ENCODE data around the gene DIP2A. TPM values are rescaled to one million over a fixed set of nuclear protein-coding genes. Genes with fewer than 3 reads are reported as not detected.
"Not testable (repeated sequence)": the region's sequence is repeated elsewhere in the genome, so short reads cannot be mapped to it uniquely, and the experiment has no call there.

Gene DIP2A
- total and polyA plus RNA-seq, 7 donors = 9.0 to 49.3 (median 25.0) TPM

GRCh38 chr21:46441331-46441730 lies 17.4 kb upstream of the DIP2A start:
- Histone ChIP-seq H3K4me3 (no peak overlapping the region), H3K27me3 (no peaks in the 10 kb centered on the region), H3K27ac (no peak overlapping the region), H3K36me3 (peaks cover 12 to 84% (median 41%) of the 10 kb centered on the region in 4 donors), H3K4me1 (peaks cover 0 to 3% (median 0%) of the 10 kb centered on the region in 4 donors), H3K9me3 (no peaks in the 10 kb centered on the region)
- 98% methylated on average over 14 of the region's 14 CpGs for WGBS, 2 donors
- TF ChIP-seq POLR2A (IDR thresholded peaks at IDR 0.05) (no peak), POLR2AphosphoS5 (IDR thresholded peaks at IDR 0.05) (no peak), CTCF (IDR thresholded peaks at IDR 0.05) (no peak), EP300 (IDR thresholded peaks at IDR 0.05) (no peak)
- no peak for DNase-seq
- intact Hi-C loops (cut with DNase I) = no loop called here

GRCh38 chr21:46441961-46442498 lies 16.7 kb upstream of the DIP2A start:
- intact Hi-C loops (cut with DNase I) = no loop called here
- H3K27me3 ChIP-seq = no peaks in the 10 kb centered on the region

GRCh38 chr21:46442938-46443337 lies 15.8 kb upstream of the DIP2A start:
- H3K27me3 ChIP-seq = no peaks in the 10 kb centered on the region
- no peak overlapping the region for H3K4me3 ChIP-seq
- H3K36me3 ChIP-seq = peaks cover 12 to 68% (median 35%) of the 10 kb centered on the region in 4 donors
- no peak for TF ChIP-seq POLR2AphosphoS5 (IDR thresholded peaks at IDR 0.05)
- TF ChIP-seq POLR2A (IDR thresholded peaks at IDR 0.05) = no peak
- no peak for TF ChIP-seq EP300 (IDR thresholded peaks at IDR 0.05)
- no peak for TF ChIP-seq CTCF (IDR thresholded peaks at IDR 0.05)
- WGBS, 2 donors = 86% methylated on average over 15 of the region's 15 CpGs
- no peaks in the 10 kb centered on the region for H3K9me3 ChIP-seq
- DNase-seq = no peak
- peaks cover 0 to 3% (median 0%) of the 10 kb centered on the region in 4 donors for H3K4me1 ChIP-seq
- no peak overlapping the region for H3K27ac ChIP-seq
- intact Hi-C loops (cut with DNase I) = no loop called here

More at GRCh38 chr21:46441961-46442498, 16.7 kb upstream of the DIP2A start:
- Histone ChIP-seq H3K36me3 (peaks cover 12 to 77% (median 36%) of the 10 kb centered on the region in 4 donors), H3K27ac (no peak overlapping the region), H3K9me3 (no peaks in the 10 kb centered on the region), H3K4me3 (no peak overlapping the region), H3K4me1 (peaks cover 0 to 3% (median 0%) of the 10 kb centered on the region in 4 donors)
- 96% methylated on average over 23 of the region's 23 CpGs for WGBS, 2 donors
- TF ChIP-seq EP300 (IDR thresholded peaks at IDR 0.05) = no peak
- no peak for TF ChIP-seq POLR2AphosphoS5 (IDR thresholded peaks at IDR 0.05)
- TF ChIP-seq CTCF (IDR thresholded peaks at IDR 0.05) = no peak
- no peak for TF ChIP-seq POLR2A (IDR thresholded peaks at IDR 0.05)
- no peak for DNase-seq

- Histone ChIP-seq H3K27ac (no peak overlapping the region), H3K36me3 (peaks cover 12 to 61% (median 32%) of the 10 kb centered on the region in 4 donors), H3K4me1 (peaks cover 0 to 3% (median 0%) of the 10 kb centered on the region in 4 donors), H3K27me3 (no peaks in the 10 kb centered on the region), H3K9me3 (no peaks in the 10 kb centered on the region), H3K4me3 (no peak overlapping the region)
- intact Hi-C loops (cut with DNase I) = no loop called here
- TF ChIP-seq POLR2AphosphoS5 (IDR thresholded peaks at IDR 0.05) (no peak), CTCF (IDR thresholded peaks at IDR 0.05) (no peak), POLR2A (IDR thresholded peaks at IDR 0.05) (no peak)
- 71 to 83% methylated on average over 8 of the region's 8 CpGs for WGBS, 2 donors
- DNase-seq = peak; percentile 48
Measured at GRCh38 chr21:46443910-46444309, 14.8 kb upstream of the DIP2A start.

GRCh38 chr21:46448108-46448507 lies 10.6 kb upstream of the DIP2A start:
- no peaks in the 10 kb centered on the region for H3K27me3 ChIP-seq
- no peak overlapping the region for H3K4me3 ChIP-seq
- H3K36me3 ChIP-seq = peaks cover 0 to 19% (median 4%) of the 10 kb centered on the region in 4 donors
- TF ChIP-seq POLR2AphosphoS5 (IDR thresholded peaks at IDR 0.05) = no peak
- WGBS, 2 donors = 37 to 85% methylated on average over 5 of the region's 5 CpGs
- DNase-seq = no peak
- peaks cover 0 to 7% (median 0%) of the 10 kb centered on the region in 4 donors for H3K4me1 ChIP-seq
- intact Hi-C loops (cut with DNase I) = no loop called here
- no peaks in the 10 kb centered on the region for H3K9me3 ChIP-seq
- H3K27ac ChIP-seq = no peak overlapping the region

GRCh38 chr21:46448855-46449254 lies 9.8 kb upstream of the DIP2A start:
- H3K27me3 ChIP-seq; H3K27ac ChIP-seq; intact Hi-C loops (cut with DNase I); H3K4me3 ChIP-seq; H3K9me3 ChIP-seq; H3K4me1 ChIP-seq: not testable (repeated sequence)
- WGBS, 2 donors = 77 to 93% methylated on average over 6 of the region's 6 CpGs
- peak; percentile 3 for DNase-seq
- peaks cover 0 to 12% (median 3%) of the 10 kb centered on the region in 4 donors for H3K36me3 ChIP-seq
